Measurements from ENCODE around the gene SLC16A4. TPM values are rescaled to one million over a fixed set of nuclear protein-coding genes. Genes with fewer than 3 reads are reported as not detected.

SLC16A4 gene
- total RNA-seq, 1 experiment from 2014 or later = 0.22 TPM

- 0 out of 2 replicates have a peak, but pooled peaks cover 4% of the 10 kb centered on the region for H4K20me1 ChIP-seq (ENCODE audit: low read length)
- no peaks in the 10 kb centered on the region for H3K9me2 ChIP-seq (replicated peaks; ENCODE audit: low read length)
- no peak overlapping the region for H3K4me3 ChIP-seq (ENCODE audit: low read length)
- H3K4me2 ChIP-seq (ENCODE audit: low read length) = no peak overlapping the region
- no peaks in the 10 kb centered on the region for H3K27me3 ChIP-seq (ENCODE audit: low read length)
- ATAC-seq (no peak), DNase-seq (no peak)
- BruUV-seq (replicated peaks) = no TSS peak
- H3K9me3 ChIP-seq (ENCODE audit: low read length) = no peaks in the 10 kb centered on the region
- TF ChIP-seq CTCF (conservative IDR thresholded peaks at IDR 0.05; ENCODE audit: low read depth, low read length) = no peak
- no peak for TF ChIP-seq EZH2 (IDR thresholded peaks at IDR 0.05; ENCODE audit: low read length, unreplicated experiment)
- TF ChIP-seq EZH2phosphoT487 (IDR thresholded peaks at IDR 0.05; ENCODE audit: borderline replicate concordance, low read length) = no peak
- no peaks in the 10 kb centered on the region for H3F3A ChIP-seq (ENCODE audit: low read length, unreplicated experiment)
- H3K9ac ChIP-seq (ENCODE audit: low read length) = no peak overlapping the region
- H3K27ac ChIP-seq (ENCODE audit: low read length) = no peak overlapping the region
- 0 out of 2 replicates have a peak, but pooled peaks cover 5% of the 10 kb centered on the region for H3K4me1 ChIP-seq (ENCODE audit: insufficient read depth, low read length)
- POLR2A ChIA-PET (ENCODE audit: unreplicated experiment) = no interaction called here
- intact Hi-C loops (cut with micrococcal nuclease) = no loop called here
- H3K79me2 ChIP-seq (ENCODE audit: low read length) = peaks cover 72% of the 10 kb centered on the region
- CTCF ChIA-PET = no interaction called here
- no peak overlapping the region for H2AFZ ChIP-seq (ENCODE audit: low read length)
- peaks cover 21% of the 10 kb centered on the region; the same call in 1 of the 2 replicates for H3K36me3 ChIP-seq (ENCODE audit: low read depth, low read length)
These were observed 26.6 kb downstream of the SLC16A4 start for GRCh38 chr1:110364221-110364620.

GRCh38 chr1:110361856-110362255 is 29.0 kb downstream of the SLC16A4 start:
- POLR2A ChIA-PET (ENCODE audit: unreplicated experiment) = no interaction called here
- CTCF ChIA-PET = no interaction called here
- no peak overlapping the region for H3K27ac ChIP-seq (ENCODE audit: low read length)
- no peaks in the 10 kb centered on the region for H3K9me3 ChIP-seq (ENCODE audit: low read length)
- peaks cover 4% of the 10 kb centered on the region; the same call in 1 of the 2 replicates for H3K4me1 ChIP-seq (ENCODE audit: insufficient read depth, low read length)
- peaks cover 91% of the 10 kb centered on the region for H3K79me2 ChIP-seq (ENCODE audit: low read length)
- H3K9me2 ChIP-seq (replicated peaks; ENCODE audit: low read length) = no peaks in the 10 kb centered on the region
- H3K27me3 ChIP-seq (ENCODE audit: low read length) = no peaks in the 10 kb centered on the region
- H3F3A ChIP-seq (ENCODE audit: low read length, unreplicated experiment) = no peaks in the 10 kb centered on the region
- H4K20me1 ChIP-seq (ENCODE audit: low read length) = peaks cover 14% of the 10 kb centered on the region; the same call in 1 of the 2 replicates
- no peak for DNase-seq
- BruUV-seq (replicated peaks) = no TSS peak
- no peak overlapping the region for H3K4me2 ChIP-seq (ENCODE audit: low read length)
- intact Hi-C loops (cut with micrococcal nuclease) = no loop called here
- no peak overlapping the region for H2AFZ ChIP-seq (ENCODE audit: low read length)
- no peak for TF ChIP-seq EZH2phosphoT487 (IDR thresholded peaks at IDR 0.05; ENCODE audit: borderline replicate concordance, low read length)
- no peak for TF ChIP-seq CTCF (conservative IDR thresholded peaks at IDR 0.05; ENCODE audit: low read depth, low read length)
- no peak for TF ChIP-seq EZH2 (IDR thresholded peaks at IDR 0.05; ENCODE audit: low read length, unreplicated experiment)
- no peak overlapping the region for H3K9ac ChIP-seq (ENCODE audit: low read length)
- ATAC-seq = no peak
- no peak overlapping the region for H3K4me3 ChIP-seq (ENCODE audit: low read length)
- H3K36me3 ChIP-seq (ENCODE audit: low read depth, low read length) = peaks cover 20% of the 10 kb centered on the region; the same call in 1 of the 2 replicates

- Histone ChIP-seq H4K20me1 (ENCODE audit: low read length) (peaks cover 27% of the 10 kb centered on the region; the same call in 1 of the 2 replicates), H3F3A (ENCODE audit: low read length, unreplicated experiment) (peaks cover 9% of the 10 kb centered on the region), H3K79me2 (ENCODE audit: low read length) (peaks cover 91% of the 10 kb centered on the region), H3K4me3 (ENCODE audit: low read length) (no peak overlapping the region), H3K9ac (ENCODE audit: low read length) (no peak overlapping the region), H3K9me3 (ENCODE audit: low read length) (no peaks in the 10 kb centered on the region), H2AFZ (ENCODE audit: low read length) (no peak overlapping the region), H3K27me3 (ENCODE audit: low read length) (no peaks in the 10 kb centered on the region), H3K27ac (ENCODE audit: low read length) (no peak overlapping the region), H3K9me2 (replicated peaks; ENCODE audit: low read length) (no peaks in the 10 kb centered on the region), H3K4me2 (ENCODE audit: low read length) (no peak overlapping the region), H3K36me3 (ENCODE audit: low read depth, low read length) (peaks cover 12% of the 10 kb centered on the region; the same call in 1 of the 2 replicates), H3K4me1 (ENCODE audit: insufficient read depth, low read length) (peaks cover 18% of the 10 kb centered on the region)
- TF ChIP-seq CTCF (conservative IDR thresholded peaks at IDR 0.05; ENCODE audit: low read depth, low read length) = no peak
- no peak for TF ChIP-seq EZH2phosphoT487 (IDR thresholded peaks at IDR 0.05; ENCODE audit: borderline replicate concordance, low read length)
- no peak for TF ChIP-seq EZH2 (IDR thresholded peaks at IDR 0.05; ENCODE audit: low read length, unreplicated experiment)
- intact Hi-C loops (cut with micrococcal nuclease) = no loop called here
- CTCF ChIA-PET = no interaction called here
- POLR2A ChIA-PET (ENCODE audit: unreplicated experiment) = no interaction called here
- no TSS peak for BruUV-seq (replicated peaks)
- ATAC-seq (no peak), DNase-seq (no peak)
These were observed 30.4 kb downstream of the SLC16A4 start for GRCh38 chr1:110360431-110360830.

Measured in PC-3 (cell line).